ENCODE data around the gene SIGLEC8.

GRCh38 chr19:51407511-51408131, 50.6 kb downstream of the SIGLEC8 start:
- TF ChIP-seq POLR2A (IDR thresholded peaks at IDR 0.05) (no peak), CTCF (IDR thresholded peaks at IDR 0.05) (peak in 3 of 4 experiments; percentile 12 to 34 (median 14))

Measured in uterus (tissue), 2 donors.